Activated T-helper 1 cell treated with anti-CD3 and anti-CD28 coated beads, Interleukin-12 subunit alpha, Interleukin-12 subunit beta, Interleukin-2, Interleukin-4 antibody, amounts not matched to agents 30 ng/mL and 10 ng/mL and 1 ng/mL, durations not matched to agents 14 hours and 24 hours and 36 hours (primary cell): Measurements from ENCODE around the gene FNDC11. TPM values are rescaled to one million over a fixed set of nuclear protein-coding genes. Genes with fewer than 3 reads are reported as not detected.
"Not testable (repeated sequence)": the region's sequence is repeated elsewhere in the genome, so short reads cannot be mapped to it uniquely, and the experiment has no call there.

Experiments used
- DNase-seq: peaks from one replicate; pipeline ENCODE4 v3.0.0; 2021; ENCODE audit warnings: low spot score
- H3K27ac Mint-ChIP-seq: one replicate; pipeline ENCODE4 v1.8.0; 2021; ENCODE audit warnings: mild to moderate bottlenecking, mixed read lengths
- H3K27me3 Mint-ChIP-seq: one replicate; pipeline ENCODE4 v1.8.0; 2022; ENCODE audit warnings: mild to moderate bottlenecking, moderate library complexity, mixed read lengths; ENCODE audit not compliant: insufficient read depth
- H3K36me3 Mint-ChIP-seq: one replicate; pipeline ENCODE4 v1.8.0; 2021; ENCODE audit warnings: low read depth, mixed read lengths
- H3K4me1 Mint-ChIP-seq: one replicate; pipeline ENCODE4 v1.8.0; 2021; ENCODE audit warnings: low read depth, mixed read lengths
- H3K4me3 Mint-ChIP-seq: one replicate; pipeline ENCODE4 v1.8.0; 2021; ENCODE audit warnings: mild to moderate bottlenecking, moderate library complexity, mixed read lengths
- H3K9me3 Mint-ChIP-seq: one replicate; pipeline ENCODE4 v1.8.0; 2021; ENCODE audit warnings: mixed read lengths
- intact Hi-C: fragments of 100-400 bp; cut with micrococcal nuclease; formaldehyde crosslinking; loops from one replicate; pipeline ENCODE4 v1.15.1; 2024
- total RNA-seq: library from RNA; stranded (reverse); gene quantifications from 2 replicates; pipeline ENCODE4 v1.2.3, GENCODE V29; 2022

Gene FNDC11
- total RNA-seq, 1 donor from 2014 or later = 0.26 TPM

DNA sequence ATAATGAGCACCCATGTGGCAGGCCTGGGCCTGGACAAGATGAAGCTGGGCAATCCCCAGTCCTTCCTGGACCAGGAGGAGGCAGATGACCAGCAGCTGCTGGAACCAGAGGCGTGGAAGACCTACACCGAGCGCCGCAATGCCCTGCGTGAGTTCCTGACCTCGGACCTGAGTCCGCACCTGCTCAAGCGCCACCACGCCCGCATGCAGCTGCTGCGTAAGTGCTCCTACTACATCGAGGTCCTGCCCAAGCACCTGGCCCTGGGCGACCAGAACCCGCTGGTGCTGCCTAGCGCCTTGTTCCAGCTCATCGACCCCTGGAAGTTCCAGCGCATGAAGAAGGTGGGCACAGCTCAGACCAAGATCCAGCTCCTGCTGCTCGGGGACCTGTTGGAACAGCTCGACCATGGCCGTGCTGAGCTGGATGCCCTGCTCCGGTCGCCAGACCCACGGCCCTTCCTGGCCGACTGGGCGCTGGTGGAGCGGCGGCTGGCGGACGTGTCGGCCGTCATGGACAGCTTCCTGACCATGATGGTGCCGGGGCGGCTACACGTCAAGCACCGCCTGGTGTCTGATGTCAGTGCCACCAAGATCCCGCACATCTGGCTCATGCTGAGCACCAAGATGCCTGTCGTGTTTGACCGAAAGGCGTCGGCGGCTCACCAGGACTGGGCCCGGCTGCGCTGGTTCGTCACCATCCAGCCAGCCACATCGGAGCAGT, 1.9 kb downstream of the FNDC11 start:
- peaks cover 12% of the 10 kb centered on the region for H3K36me3 Mint-ChIP-seq
- H3K27me3 Mint-ChIP-seq = peaks cover 9% of the 10 kb centered on the region
- no peaks in the 10 kb centered on the region for H3K9me3 Mint-ChIP-seq
- no peak overlapping the region for H3K27ac Mint-ChIP-seq
- no peak for DNase-seq
- intact Hi-C loops = no loop called here
- H3K4me1 Mint-ChIP-seq = peaks cover 9% of the 10 kb centered on the region
- no peak overlapping the region for H3K4me3 Mint-ChIP-seq

DNA sequence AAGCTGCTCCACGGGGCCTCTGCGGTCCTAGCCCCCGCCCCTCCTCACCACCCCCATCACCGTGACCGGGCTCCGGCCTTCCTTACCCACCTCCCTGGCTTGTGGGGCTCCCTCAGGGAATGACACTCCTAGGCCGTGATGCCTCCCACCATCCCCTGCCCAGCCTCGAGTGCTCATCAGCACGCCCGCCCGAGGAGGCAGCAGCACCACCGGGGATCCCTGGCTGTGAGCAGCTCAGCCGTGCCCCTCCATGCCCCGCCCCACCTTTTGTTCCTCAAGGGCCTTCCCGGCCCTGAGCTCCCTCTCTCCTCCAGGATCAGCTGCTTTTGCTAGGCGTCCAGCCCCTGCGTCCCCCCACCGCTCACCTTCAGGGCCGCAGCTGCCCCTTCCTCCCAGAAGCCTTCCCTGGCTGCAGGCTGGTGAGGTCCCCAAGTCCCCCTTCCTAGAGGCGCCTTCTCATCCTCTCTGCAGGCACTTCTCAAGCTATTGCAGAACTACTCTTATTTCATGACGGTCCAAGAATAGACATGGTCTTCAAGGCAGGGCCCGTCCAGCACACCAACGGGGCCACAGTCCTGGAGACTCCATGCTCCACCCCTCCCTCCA, 3.0 kb downstream of the FNDC11 start:
- intact Hi-C loops = no loop called here
- no peak overlapping the region for H3K27ac Mint-ChIP-seq
- H3K9me3 Mint-ChIP-seq = no peaks in the 10 kb centered on the region
- no peak for DNase-seq
- H3K4me1 Mint-ChIP-seq = peaks cover 9% of the 10 kb centered on the region
- H3K36me3 Mint-ChIP-seq = peaks cover 14% of the 10 kb centered on the region
- no peak overlapping the region for H3K4me3 Mint-ChIP-seq
- H3K27me3 Mint-ChIP-seq = peaks cover 6% of the 10 kb centered on the region

DNA sequence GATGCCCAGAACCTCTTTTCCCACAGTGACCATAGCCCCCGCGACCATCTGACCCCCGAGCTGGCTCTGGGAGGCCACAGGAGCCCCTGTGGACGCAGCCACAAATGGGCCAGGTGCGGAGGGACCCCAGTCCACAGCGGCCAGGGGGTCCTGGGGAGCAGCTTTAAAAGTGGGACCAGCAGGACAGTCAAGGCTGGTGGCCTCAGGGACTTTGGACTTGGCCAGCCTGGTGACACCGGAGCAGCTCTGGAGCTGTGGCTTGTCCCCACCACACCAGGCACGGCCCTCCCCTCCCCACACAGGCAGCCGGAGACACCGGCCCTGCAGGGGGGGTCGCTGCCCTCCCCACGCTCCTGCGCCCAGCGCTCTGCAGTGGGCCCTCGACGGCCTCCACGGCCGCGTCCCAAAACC, 3.5 kb downstream of the FNDC11 start:
- H3K27me3 Mint-ChIP-seq = peaks cover 5% of the 10 kb centered on the region
- no peak overlapping the region for H3K27ac Mint-ChIP-seq
- peaks cover 14% of the 10 kb centered on the region for H3K36me3 Mint-ChIP-seq
- H3K4me3 Mint-ChIP-seq = no peak overlapping the region
- intact Hi-C loops = no loop called here
- no peaks in the 10 kb centered on the region for H3K9me3 Mint-ChIP-seq
- DNase-seq = no peak
- peaks cover 7% of the 10 kb centered on the region for H3K4me1 Mint-ChIP-seq

- intact Hi-C loops = no loop called here
- DNase-seq = no peak
- H3K4me3 Mint-ChIP-seq = no peak overlapping the region
- peaks cover 14% of the 10 kb centered on the region for H3K36me3 Mint-ChIP-seq
- H3K27ac Mint-ChIP-seq = no peak overlapping the region
- H3K9me3 Mint-ChIP-seq = no peaks in the 10 kb centered on the region
- H3K27me3 Mint-ChIP-seq = peaks cover 3% of the 10 kb centered on the region
- H3K4me1 Mint-ChIP-seq = no peaks in the 10 kb centered on the region
These were observed 5.0 kb downstream of the FNDC11 start for GRCh38 chr20:63558804-63559484.

- H3K9me3 Mint-ChIP-seq, H3K27ac Mint-ChIP-seq, H3K27me3 Mint-ChIP-seq, intact Hi-C loops, H3K4me1 Mint-ChIP-seq, H3K4me3 Mint-ChIP-seq, DNase-seq: not testable (repeated sequence)
- H3K36me3 Mint-ChIP-seq = peaks cover 16% of the 10 kb centered on the region
These were observed 5.8 kb downstream of the FNDC11 start for GRCh38 chr20:63559485-63560332.

- no peak overlapping the region for H3K4me3 Mint-ChIP-seq
- intact Hi-C loops = no loop called here
These were observed 6.4 kb downstream of the FNDC11 start for GRCh38 chr20:63560333-63560805.

DNA sequence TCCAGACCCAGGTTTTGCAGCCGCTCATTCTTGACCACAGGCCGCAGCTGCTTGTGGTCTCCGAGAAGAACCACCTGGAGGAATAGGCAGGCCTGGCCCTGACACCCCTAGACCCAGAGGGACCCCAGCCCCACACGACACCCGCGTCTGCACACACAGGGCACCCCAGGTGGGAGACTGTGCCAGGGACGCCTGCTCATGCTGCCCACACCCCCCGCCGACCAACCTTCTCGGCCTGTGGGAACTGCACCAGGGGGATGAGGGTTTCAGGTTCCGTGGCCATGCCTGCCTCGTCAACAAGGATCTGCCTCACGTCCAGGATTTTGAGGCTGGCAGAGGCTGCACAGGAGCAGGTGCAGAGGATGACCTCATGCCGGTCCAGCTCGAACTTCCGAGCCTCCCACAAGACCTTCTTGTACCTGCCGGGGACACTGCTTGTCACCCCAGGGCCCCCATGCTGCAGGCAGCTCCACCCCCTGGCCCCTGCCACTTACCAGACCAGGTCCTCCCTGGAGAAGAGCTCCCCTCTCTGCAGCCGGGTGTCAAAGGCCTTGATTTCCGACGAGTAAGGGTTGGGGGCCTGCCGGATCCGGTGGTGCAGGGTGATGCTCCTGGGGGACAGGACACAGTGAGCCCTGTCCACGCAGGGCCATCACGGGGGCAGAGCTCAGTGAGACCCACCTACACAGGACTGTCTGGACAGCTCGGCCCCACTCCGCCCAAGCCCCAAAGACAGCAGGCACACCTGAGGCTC, 7.1 kb downstream of the FNDC11 start:
- Mint-ChIP-seq H3K27ac (no peak overlapping the region), H3K36me3 (peaks cover 20% of the 10 kb centered on the region), H3K4me3 (no peak overlapping the region), H3K9me3 (no peaks in the 10 kb centered on the region), H3K4me1 (no peaks in the 10 kb centered on the region), H3K27me3 (peaks cover 3% of the 10 kb centered on the region)
- DNase-seq = no peak
- intact Hi-C loops = no loop called here

More at GRCh38 chr20:63560333-63560805, 6.4 kb downstream of the FNDC11 start:
- H3K27me3 Mint-ChIP-seq = peaks cover 3% of the 10 kb centered on the region
- no peak overlapping the region for H3K27ac Mint-ChIP-seq
- no peaks in the 10 kb centered on the region for H3K4me1 Mint-ChIP-seq
- H3K9me3 Mint-ChIP-seq = no peaks in the 10 kb centered on the region
- no peak for DNase-seq
- H3K36me3 Mint-ChIP-seq = peaks cover 16% of the 10 kb centered on the region

DNA sequence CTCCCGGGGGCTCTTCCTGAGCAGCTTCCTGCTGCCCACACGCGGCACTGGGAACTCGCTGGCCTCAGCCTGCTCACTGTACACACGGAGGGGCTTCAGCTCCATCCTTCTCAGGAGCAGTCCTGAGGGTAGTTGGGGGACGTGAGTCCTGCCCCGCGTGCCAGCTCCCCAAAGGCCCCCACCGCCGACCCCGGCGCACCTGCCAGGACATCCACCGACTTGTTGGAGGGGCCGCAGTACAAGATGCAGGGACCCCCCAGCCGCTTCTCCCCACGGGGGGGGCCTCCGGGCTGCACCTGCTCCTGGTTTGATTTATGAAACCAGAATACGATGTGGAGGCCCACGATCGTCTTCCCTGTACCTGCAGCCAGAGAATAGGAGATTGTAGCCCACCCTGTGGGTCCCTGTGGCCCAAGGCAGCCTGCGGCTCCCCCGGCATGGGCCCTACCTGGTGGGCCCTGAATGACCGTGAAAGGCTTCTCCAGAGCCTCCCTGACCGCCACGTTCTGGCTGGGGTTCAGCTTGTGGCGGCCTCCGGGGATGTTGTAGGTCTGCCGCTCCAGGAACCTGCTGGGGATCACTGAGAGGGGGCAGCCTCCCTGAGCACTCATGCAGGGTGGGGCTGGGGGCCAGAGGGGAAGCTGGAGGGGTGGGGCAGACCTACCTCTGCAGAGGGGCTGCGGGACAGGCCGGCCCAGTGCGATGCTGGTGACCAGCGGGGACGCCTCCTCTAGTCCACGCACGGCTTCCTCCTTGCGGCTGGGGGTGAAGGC, 7.9 kb downstream of the FNDC11 start:
- intact Hi-C loops = no loop called here
- no peak for DNase-seq

DNA sequence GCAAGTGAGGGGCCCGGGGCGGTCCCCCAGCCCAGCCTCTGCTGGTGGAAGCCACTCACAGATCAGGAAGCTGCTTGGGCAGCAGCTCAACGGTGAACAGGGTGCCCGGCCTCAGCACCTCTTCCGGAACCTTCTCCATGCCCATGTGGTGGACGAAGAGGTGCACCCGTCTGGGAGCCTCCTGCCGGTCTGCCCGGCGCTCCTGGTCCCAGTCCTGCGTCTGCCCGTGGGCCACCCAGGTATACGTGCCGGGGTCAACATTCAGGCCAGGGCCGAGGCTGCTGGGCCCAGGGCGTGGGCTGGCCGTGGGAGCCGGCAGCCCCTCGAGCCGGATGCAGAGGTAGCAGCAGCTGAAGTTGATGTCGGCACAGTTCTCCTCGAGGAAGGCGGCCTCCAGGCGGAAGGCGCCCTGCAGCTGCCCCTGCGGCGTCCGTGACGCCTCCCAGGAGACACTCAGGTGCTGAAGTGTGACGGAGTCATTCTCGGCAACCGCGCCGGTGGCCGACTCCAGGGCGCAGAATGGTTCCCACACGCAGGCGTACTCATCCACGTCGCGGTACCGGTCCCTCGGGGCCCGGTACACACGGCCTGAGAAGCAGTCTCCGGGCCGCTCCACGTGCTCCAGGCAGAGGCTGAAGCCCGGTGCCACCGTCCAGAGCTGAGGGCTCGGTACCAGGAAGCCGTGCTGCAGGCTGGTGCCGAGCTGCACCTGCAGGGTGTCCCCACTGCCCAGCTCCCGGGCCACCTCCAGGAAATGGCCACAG, 8.7 kb downstream of the FNDC11 start:
- intact Hi-C loops = no loop called here
- H3K27me3 Mint-ChIP-seq = no peaks in the 10 kb centered on the region
- peaks cover 2% of the 10 kb centered on the region for H3K4me1 Mint-ChIP-seq
- peaks cover 20% of the 10 kb centered on the region for H3K36me3 Mint-ChIP-seq
- no peak overlapping the region for H3K4me3 Mint-ChIP-seq
- DNase-seq = no peak
- no peak overlapping the region for H3K27ac Mint-ChIP-seq
- no peaks in the 10 kb centered on the region for H3K9me3 Mint-ChIP-seq

More for the DNA sequence above, 7.9 kb downstream of the FNDC11 start:
- H3K36me3 Mint-ChIP-seq = peaks cover 20% of the 10 kb centered on the region
- no peak overlapping the region for H3K4me3 Mint-ChIP-seq
- no peaks in the 10 kb centered on the region for H3K4me1 Mint-ChIP-seq
- peaks cover 3% of the 10 kb centered on the region for H3K27me3 Mint-ChIP-seq
- no peaks in the 10 kb centered on the region for H3K9me3 Mint-ChIP-seq
- no peak overlapping the region for H3K27ac Mint-ChIP-seq

- Mint-ChIP-seq H3K4me1 (peaks cover 8% of the 10 kb centered on the region), H3K27me3 (no peaks in the 10 kb centered on the region), H3K36me3 (peaks cover 21% of the 10 kb centered on the region), H3K27ac (no peak overlapping the region), H3K4me3 (no peak overlapping the region), H3K9me3 (no peaks in the 10 kb centered on the region)
- DNase-seq = no peak
- intact Hi-C loops = no loop called here
These were observed 9.4 kb downstream of the FNDC11 start for GRCh38 chr20:63563225-63563935.
